K562 (cell line): Measurements from ENCODE around the gene C7orf25. TPM values are rescaled to one million over a fixed set of nuclear protein-coding genes. Genes with fewer than 3 reads are reported as not detected.

Experiments
- ATAC-seq: fragments of 200-7000 bp; cut with Tn5 transposase; 3 replicates; pipeline ENCODE4 v1.9.1; 2020; ENCODE audit warnings: moderate library complexity
- BruUV-seq: library from RNA; stranded (reverse); fragments of 400-500 nt; replicated peaks from 2 replicates; lab custom pipeline; 2021; lab: Mats Ljungman, UMichigan
- CTCF ChIA-PET: fragments of 300-600 bp; formaldehyde crosslinking; extraction: SDS; loops from one replicate; lab custom pipeline; 2021; ENCODE audit warnings: low intra/inter-chr PET ratio; lab: Yijun Ruan, JAX
- POLR2A ChIA-PET: fragments of 300-600, 350-650 bp; sonication (Branson Sonifier 250); formaldehyde crosslinking; extraction: SDS; loops from one replicate; lab custom pipeline; 2021; ENCODE audit warnings: antibody characterized with exemption, inconsistent platforms; lab: Yijun Ruan, JAX
- DNase-seq, 4 experiments: peaks; one replicate each; pipeline versions ENCODE4 v3.0.0 to v3.0.0-alpha.2; 2011 to 2018; ENCODE audit warnings: low spot score in 3 of 4, mixed read lengths in 3 of 4; ENCODE audit errors: extremely low read depth in 1 of 4
- FAIRE-seq: peaks from 2 replicates; lab custom pipeline; 2011; peaks lifted over from hg19 to GRCh38; lab: Jason Lieb, UNC
- H2AFZ ChIP-seq: 2 replicates; pipeline ENCODE4 v1.6.0; 2011; ENCODE audit warnings: low read depth, low read length, control low read depth, inconsistent platforms
- H3K27ac ChIP-seq: fragments of 200-600 bp; 3 replicates; pipeline ENCODE4 v1.8.0; 2011; ENCODE audit warnings: low read depth, mild to moderate bottlenecking, control low read depth, inconsistent platforms, low read length, moderate library complexity, mixed read lengths; ENCODE audit errors: extremely low read depth
- H3K27me3 ChIP-seq, 2 experiments: fragments of 300-600 bp in 1 of 2; 2 replicates in 1 of 2; 3 replicates in 1 of 2; pipeline versions ENCODE4 v1.6.0 to v1.8.0; 2011; ENCODE audit warnings: inconsistent platforms in 2 of 2, low read length in 2 of 2, mild to moderate bottlenecking in 1 of 2, mixed read lengths in 1 of 2, moderate library complexity in 1 of 2; ENCODE audit not compliant: control insufficient read depth in 2 of 2, insufficient read depth in 2 of 2
- H3K36me3 ChIP-seq: fragments of 300-600 bp; 3 replicates; pipeline ENCODE4 v1.8.0; 2011; ENCODE audit warnings: mild to moderate bottlenecking, low read length, inconsistent platforms; ENCODE audit not compliant: control insufficient read depth, insufficient read depth
- H3K4me1 ChIP-seq, 2 experiments: fragments of 200-600 bp in 1 of 2; replicated peaks in 1 of 2; 2 replicates in 1 of 2; 3 replicates in 1 of 2; pipeline versions ENCODE4 v1.5.1 to v1.8.0; 2011; ENCODE audit warnings: inconsistent platforms in 2 of 2, low read length in 2 of 2, mild to moderate bottlenecking in 1 of 2, mixed read lengths in 1 of 2, moderate library complexity in 1 of 2; ENCODE audit not compliant: control insufficient read depth in 2 of 2, insufficient read depth in 2 of 2
- H3K4me2 ChIP-seq: 2 replicates; pipeline ENCODE4 v1.6.1; 2011; ENCODE audit warnings: low read length, control low read depth, inconsistent platforms, mixed read lengths; ENCODE audit not compliant: insufficient read depth
- H3K4me3 ChIP-seq: fragments of 200-600 bp; sonication (generic), shearing (Covaris generic); 2 replicates; pipeline ENCODE4 v1.5.1; 2016; ENCODE audit warnings: control low read depth, inconsistent platforms
- H3K79me2 ChIP-seq: fragments of 200-600 bp; 3 replicates; pipeline ENCODE4 v1.8.0; 2011; ENCODE audit warnings: low read length, inconsistent platforms; ENCODE audit not compliant: control insufficient read depth, insufficient read depth
- H3K9ac ChIP-seq, 2 experiments: 2 replicates each; pipeline versions ENCODE4 v1.6.0 to v1.6.1; 2011; ENCODE audit warnings: low read depth in 2 of 2, low read length in 2 of 2, control low read depth in 1 of 2, inconsistent platforms in 1 of 2, mild to moderate bottlenecking in 1 of 2, mixed read lengths in 1 of 2; ENCODE audit not compliant: insufficient read depth in 1 of 2
- H3K9me1 ChIP-seq: one replicate; pipeline ENCODE4 v1.6.0; 2011; ENCODE audit warnings: inconsistent platforms, mild to moderate bottlenecking, low read length, moderate library complexity; ENCODE audit not compliant: control insufficient read depth, insufficient read depth
- H3K9me3 ChIP-seq: replicated peaks from 2 replicates; pipeline ENCODE4 v1.5.1; 2011; ENCODE audit warnings: low read depth, low read length, inconsistent platforms; ENCODE audit not compliant: control insufficient read depth, insufficient read depth
- H4K20me1 ChIP-seq: replicated peaks from 2 replicates; pipeline ENCODE4 v1.6.1; 2011; ENCODE audit warnings: low read length, inconsistent platforms, mixed read lengths; ENCODE audit not compliant: control insufficient read depth, insufficient read depth
- ARID1B ChIP-seq: fragments of 450-650 bp; IDR thresholded peaks from 2 replicates; pipeline ENCODE4 v1.6.1; 2016; ENCODE audit warnings: antibody characterized with exemption, mild to moderate bottlenecking, inconsistent platforms
- CBFA2T3 ChIP-seq: fragments of 450-650 bp; IDR thresholded peaks from 2 replicates; pipeline ENCODE4 v1.6.1; 2017
- CXXC5 ChIP-seq: fragments of 250-450 bp; sonication (Bioruptor Pico); IDR thresholded peaks from 2 replicates; pipeline ENCODE4 v1.8.0; 2022; ENCODE audit warnings: inconsistent platforms, mild to moderate bottlenecking, moderate library complexity
- DPF2 ChIP-seq: fragments of 450-650 bp; IDR thresholded peaks from 2 replicates; pipeline ENCODE4 v1.6.1; 2016
- RAD51 ChIP-seq: fragments of 450-650 bp; IDR thresholded peaks from 2 replicates; pipeline ENCODE4 v1.7.1; 2016; ENCODE audit warnings: low read depth, mild to moderate bottlenecking, borderline replicate concordance
- RCOR1 ChIP-seq, 2 experiments: IDR thresholded peaks; 2 replicates each; pipeline ENCODE4 v1.6.1; 2012; ENCODE audit warnings: low read depth in 2 of 2, low read length in 2 of 2, borderline replicate concordance in 1 of 2, improper control_type of control experiment in 1 of 2
- SMAD4 ChIP-seq: fragments of 250-450 bp; sonication (Bioruptor Pico); conservative IDR thresholded peaks from 2 replicates; pipeline ENCODE4 v1.8.0; 2021; ENCODE audit warnings: inconsistent platforms, mild to moderate bottlenecking, moderate library complexity
- ZNF785 ChIP-seq: fragments of 250-450 bp; sonication (Bioruptor Pico); IDR thresholded peaks from 2 replicates; pipeline ENCODE4 v1.4.0; 2020; ENCODE audit warnings: mild to moderate bottlenecking
- WGBS: fragments of 100-300 bp; shearing (Covaris generic); methylation state at CpG from one replicate; pipeline ENCODE4 v1.1.6; 2016; ENCODE audit warnings: low coverage, mixed read lengths; ENCODE audit not compliant: insufficient coverage; ENCODE audit errors: missing lambda C conversion rate; 5-methylcytosine and 5-hydroxymethylcytosine counted together
- in situ Hi-C: fragments of 300-500 bp; cut with MboI; formaldehyde crosslinking; loops from 4 replicates; pipeline ENCODE4 v1.15.0; 2018; ENCODE audit warnings: inconsistent platforms, mixed read lengths
- intact Hi-C: fragments of 100-400 bp; cut with micrococcal nuclease; formaldehyde crosslinking; loops from 2 replicates; pipeline ENCODE4 v1.14.2; 2022
- polyA plus RNA-seq, 8 experiments: library from polyadenylated mRNA; depleted of rRNA in 4 of 8; stranded (reverse) in 5 of 8; unstranded in 3 of 8; fragments of >200 nt; fragmentation: Nextera tagmentation in 2 of 8; fragmentation: Illumina TruSeq in 1 of 8; extraction: Ambion mirVana in 2 of 8; extraction: Trizol in 1 of 8; gene quantifications; 2 replicates each; pipeline versions ENCODE4 v1.2.1 to v1.2.3, GENCODE V29; 2011 to 2014; ENCODE audit warnings: inconsistent platforms in 1 of 8, missing spikeins in 1 of 8
- total RNA-seq, 7 experiments: library from RNA; depleted of rRNA in 6 of 7; stranded (reverse); fragments of >200 nt in 6 of 7; fragmentation: Illumina TruSeq in 2 of 7; extraction: Trizol in 2 of 7; gene quantifications; 2 replicates each; pipeline versions ENCODE4 v1.2.1 to v1.2.3, GENCODE V29; 2011 to 2021; ENCODE audit warnings: low replicate concordance in 1 of 7
- TF ChIP-seq, protein P1 (sequence below), 2 experiments: fragments of 450-650 bp in 1 of 2; sonication (generic) in 1 of 2; formaldehyde crosslinking in 1 of 2; IDR thresholded peaks; 2 replicates each; pipeline versions ENCODE4 v1.7.1 to v1.9.0; 2016 to 2022; ENCODE audit warnings: inconsistent platforms in 1 of 2, mild to moderate bottlenecking in 1 of 2, missing genetic modification reagents in 1 of 2
- TF ChIP-seq, protein P2 (sequence below): fragments of 250-450 bp; sonication (Bioruptor Pico); IDR thresholded peaks from 2 replicates; pipeline ENCODE4 v1.4.0; 2020; ENCODE audit warnings: mild to moderate bottlenecking

The C7orf25 gene
- total and polyA plus RNA-seq, 9 of the 15 experiments (the other 6 are each of a cell fraction or from before 2014, with no cell fraction given), result 1.2 to 4.7 (median 1.9) TPM

DNA sequence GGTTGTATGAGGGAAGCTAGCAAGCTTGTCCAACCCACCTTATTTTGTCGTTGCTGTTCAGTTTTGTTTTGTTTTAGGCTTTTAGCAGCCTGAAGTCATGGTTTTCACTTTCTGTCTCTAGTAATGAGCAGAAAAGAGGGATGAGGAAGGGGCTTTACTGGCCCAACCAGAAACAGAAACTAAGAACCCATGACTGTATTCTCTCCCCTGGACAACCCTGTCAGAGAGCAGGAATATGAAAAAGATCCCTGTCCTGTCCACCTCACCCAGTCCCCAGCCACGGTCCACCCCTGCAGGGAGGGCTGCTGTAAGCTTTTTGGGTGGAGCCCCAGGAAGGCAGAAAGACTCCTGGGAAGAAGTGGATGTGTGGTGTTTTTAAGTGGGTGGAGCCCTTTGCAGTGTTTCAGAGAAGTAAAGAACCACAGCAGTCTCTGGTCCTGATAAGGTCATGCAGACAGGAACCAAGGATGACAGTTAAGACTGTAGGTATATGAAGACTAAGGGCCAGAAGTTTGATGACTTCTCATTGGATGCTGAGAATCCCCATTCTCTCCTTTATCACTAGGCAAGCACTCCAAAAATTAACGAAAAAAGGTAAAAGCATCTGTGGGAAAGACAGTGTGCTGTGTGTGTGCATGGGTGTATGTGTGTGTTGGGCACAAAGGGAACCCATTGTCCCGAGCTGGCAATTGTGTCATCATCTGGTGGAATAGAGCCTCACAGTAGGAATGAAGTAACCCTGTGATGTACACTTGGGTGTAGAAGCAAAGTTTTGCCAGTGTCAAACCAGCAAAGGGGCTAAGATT is 34.2 kb upstream of the C7orf25 start:
- CTCF ChIA-PET, result no interaction called here
- Histone ChIP-seq H3K36me3 (no peaks in the 10 kb centered on the region; the same call in 2 of the 3 replicates), H3K9me1 (no peaks in the 10 kb centered on the region), H3K4me3 (peak overlapping the region; percentile 13; the same call in 1 of the 2 replicates), H3K9me3 (no peaks in the 10 kb centered on the region), H3K4me1 (peaks cover 4 to 15% of the 10 kb centered on the region in 2 experiments; a peak in 4 of 5 replicates), H2AFZ (peak overlapping the region; percentile 80), H3K4me2 (peak overlapping the region; percentile 67), H3K79me2 (no peaks in the 10 kb centered on the region), H3K9ac (peak overlapping the region; percentile 51 to 66; a peak in 3 of 4 replicates), H4K20me1 (no peaks in the 10 kb centered on the region), H3K27me3 (no peaks in the 10 kb centered on the region), H3K27ac (peak overlapping the region; percentile 75)
- 10% methylated on average over 4 of the region's 4 CpGs for WGBS
- in situ Hi-C loops, result loop anchor here (10.0 to 25.0 kb wide), 2 partner anchors 159 to 316 kb away; no protein-coding TSS in a partner anchor
- BruUV-seq, result no TSS peak
- POLR2A ChIA-PET, result interaction anchor here (0.6 to 1.8 kb wide), 6 partner anchors 10 to 1636 kb away, joined by 3 to 14 read pairs (median 6); partner anchors contain the start of genes MRPL32 and PSMA2
- FAIRE-seq, result peak; percentile 99
- ATAC-seq, result peak; percentile 98
- intact Hi-C loops, result loop anchor here (1.0 kb wide), 1 partner anchor 40 kb away; no protein-coding TSS in a partner anchor
- DNase-seq, result peak; percentile 61 to 94 (median 79)
- TF ChIP-seq, protein P1, sequence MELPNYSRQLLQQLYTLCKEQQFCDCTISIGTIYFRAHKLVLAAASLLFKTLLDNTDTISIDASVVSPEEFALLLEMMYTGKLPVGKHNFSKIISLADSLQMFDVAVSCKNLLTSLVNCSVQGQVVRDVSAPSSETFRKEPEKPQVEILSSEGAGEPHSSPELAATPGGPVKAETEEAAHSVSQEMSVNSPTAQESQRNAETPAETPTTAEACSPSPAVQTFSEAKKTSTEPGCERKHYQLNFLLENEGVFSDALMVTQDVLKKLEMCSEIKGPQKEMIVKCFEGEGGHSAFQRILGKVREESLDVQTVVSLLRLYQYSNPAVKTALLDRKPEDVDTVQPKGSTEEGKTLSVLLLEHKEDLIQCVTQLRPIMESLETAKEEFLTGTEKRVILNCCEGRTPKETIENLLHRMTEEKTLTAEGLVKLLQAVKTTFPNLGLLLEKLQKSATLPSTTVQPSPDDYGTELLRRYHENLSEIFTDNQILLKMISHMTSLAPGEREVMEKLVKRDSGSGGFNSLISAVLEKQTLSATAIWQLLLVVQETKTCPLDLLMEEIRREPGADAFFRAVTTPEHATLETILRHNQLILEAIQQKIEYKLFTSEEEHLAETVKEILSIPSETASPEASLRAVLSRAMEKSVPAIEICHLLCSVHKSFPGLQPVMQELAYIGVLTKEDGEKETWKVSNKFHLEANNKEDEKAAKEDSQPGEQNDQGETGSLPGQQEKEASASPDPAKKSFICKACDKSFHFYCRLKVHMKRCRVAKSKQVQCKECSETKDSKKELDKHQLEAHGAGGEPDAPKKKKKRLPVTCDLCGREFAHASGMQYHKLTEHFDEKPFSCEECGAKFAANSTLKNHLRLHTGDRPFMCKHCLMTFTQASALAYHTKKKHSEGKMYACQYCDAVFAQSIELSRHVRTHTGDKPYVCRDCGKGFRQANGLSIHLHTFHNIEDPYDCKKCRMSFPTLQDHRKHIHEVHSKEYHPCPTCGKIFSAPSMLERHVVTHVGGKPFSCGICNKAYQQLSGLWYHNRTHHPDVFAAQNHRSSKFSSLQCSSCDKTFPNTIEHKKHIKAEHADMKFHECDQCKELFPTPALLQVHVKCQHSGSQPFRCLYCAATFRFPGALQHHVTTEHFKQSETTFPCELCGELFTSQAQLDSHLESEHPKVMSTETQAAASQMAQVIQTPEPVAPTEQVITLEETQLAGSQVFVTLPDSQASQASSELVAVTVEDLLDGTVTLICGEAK (IDR thresholded peaks at IDR 0.05), result 0 out of 2 replicates have a peak, but pooled peaks have one; percentile 15
- TF ChIP-seq, protein P1 (CRISPR knock-in tag; IDR thresholded peaks at IDR 0.05), result no peak
- TF ChIP-seq CBFA2T3 (peak; percentile 63), RAD51 (no peak), RCOR1 (IDR thresholded peaks at IDR 0.05; ENCODE audit: borderline replicate concordance in 1 of 2, low read depth in 2 of 2, low read length in 2 of 2) (peak; percentile 23 to 86; a peak in 2 of 4 replicates), DPF2 (peak; percentile 69; the same call in 1 of the 2 replicates), ZNF785 (no peak), CXXC5 (CRISPR knock-in tag) (no peak; the same call in 1 of the 2 replicates), ARID1B (peak; percentile 67), SMAD4 (CRISPR knock-in tag) (0 out of 2 replicates have a peak, but pooled peaks have one; percentile 13)
- TF ChIP-seq, protein P2, sequence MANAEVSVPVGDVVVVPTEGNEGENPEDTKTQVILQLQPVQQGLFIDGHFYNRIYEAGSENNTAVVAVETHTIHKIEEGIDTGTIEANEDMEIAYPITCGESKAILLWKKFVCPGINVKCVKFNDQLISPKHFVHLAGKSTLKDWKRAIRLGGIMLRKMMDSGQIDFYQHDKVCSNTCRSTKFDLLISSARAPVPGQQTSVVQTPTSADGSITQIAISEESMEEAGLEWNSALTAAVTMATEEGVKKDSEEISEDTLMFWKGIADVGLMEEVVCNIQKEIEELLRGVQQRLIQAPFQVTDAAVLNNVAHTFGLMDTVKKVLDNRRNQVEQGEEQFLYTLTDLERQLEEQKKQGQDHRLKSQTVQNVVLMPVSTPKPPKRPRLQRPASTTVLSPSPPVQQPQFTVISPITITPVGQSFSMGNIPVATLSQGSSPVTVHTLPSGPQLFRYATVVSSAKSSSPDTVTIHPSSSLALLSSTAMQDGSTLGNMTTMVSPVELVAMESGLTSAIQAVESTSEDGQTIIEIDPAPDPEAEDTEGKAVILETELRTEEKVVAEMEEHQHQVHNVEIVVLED (CRISPR knock-in tag), result no peak
